GM21515 (cell line): ENCODE measurements around the gene MTG1.

Source experiments
- ATAC-seq: cut with Tn5 transposase; IDR thresholded peaks from one replicate; pipeline ENCODE4 v1.9.1; 2021; ENCODE audit not compliant: unreplicated experiment

MTG1 gene

GRCh38 chr10:133446979-133447378, 53.0 kb downstream of the MTG1 start:
- ATAC-seq, result no peak

- no peak for ATAC-seq
Observed at GRCh38 chr10:133448120-133448519, 54.2 kb downstream of the MTG1 start.

- ATAC-seq, result no peak
Observed at GRCh38 chr10:133451346-133451745, 57.4 kb downstream of the MTG1 start.

DNA sequence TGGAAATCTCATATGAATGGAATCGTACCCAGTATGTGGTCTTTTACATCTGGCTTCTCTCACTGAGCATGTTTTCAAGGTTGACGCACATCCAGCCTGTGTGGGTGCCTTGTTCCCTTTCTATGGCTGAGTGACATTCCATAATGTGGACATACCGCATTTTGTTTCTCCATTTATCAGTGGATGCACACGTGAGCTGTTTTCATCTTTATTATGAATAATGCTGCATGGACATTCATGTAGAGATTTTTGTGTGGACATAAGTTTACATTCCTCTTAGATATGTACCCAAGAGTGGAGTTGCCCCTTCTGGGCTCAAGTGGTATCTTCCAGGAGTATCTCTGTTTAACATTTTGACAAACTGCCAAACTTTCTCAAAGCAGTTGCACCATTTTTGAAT, 58.5 kb downstream of the MTG1 start:
- no peak for ATAC-seq

DNA sequence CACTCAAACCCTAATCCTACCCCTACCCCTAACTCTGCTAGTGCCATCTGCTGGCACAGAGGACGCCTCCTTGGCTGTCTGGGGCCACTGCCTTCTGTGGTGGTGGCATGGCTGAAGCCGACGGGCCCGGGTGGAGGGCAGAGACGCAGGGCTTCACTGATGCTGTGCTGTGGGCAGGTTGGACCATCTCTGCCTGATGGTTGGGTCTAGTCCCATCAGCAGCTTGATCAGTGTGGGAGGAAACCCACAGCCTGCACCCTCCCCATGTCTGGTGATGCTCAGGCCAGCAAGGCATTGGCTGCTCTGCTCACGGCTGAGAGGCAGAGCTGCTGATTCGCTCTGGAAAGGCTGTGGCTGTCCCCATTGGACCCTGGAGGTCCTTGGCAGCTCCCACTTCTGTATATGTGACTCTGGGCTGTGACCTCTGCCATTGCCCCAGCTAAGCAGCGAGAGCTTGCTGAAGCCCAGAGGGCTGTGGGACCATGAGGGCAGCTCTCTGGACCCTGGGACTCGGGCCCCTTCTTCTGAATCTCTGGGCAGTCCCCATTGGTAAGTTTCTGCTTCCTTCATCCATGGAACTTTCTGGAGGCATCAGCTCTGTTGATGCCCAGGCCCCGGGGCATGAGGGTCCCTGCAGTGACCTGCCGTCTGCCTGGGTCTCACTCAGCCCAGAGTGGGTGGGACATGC, 59.7 kb downstream of the MTG1 start, which contains the start of gene SCART1:
TSS of gene SCART1 (plus strand) at position 430 of the 688 bp plus-strand sequence. CDS start at position 483, 53 bp downstream.
- no peak for ATAC-seq

GRCh38 chr10:133454204-133454893, 60.4 kb downstream of the MTG1 start:
- ATAC-seq, result no peak

DNA sequence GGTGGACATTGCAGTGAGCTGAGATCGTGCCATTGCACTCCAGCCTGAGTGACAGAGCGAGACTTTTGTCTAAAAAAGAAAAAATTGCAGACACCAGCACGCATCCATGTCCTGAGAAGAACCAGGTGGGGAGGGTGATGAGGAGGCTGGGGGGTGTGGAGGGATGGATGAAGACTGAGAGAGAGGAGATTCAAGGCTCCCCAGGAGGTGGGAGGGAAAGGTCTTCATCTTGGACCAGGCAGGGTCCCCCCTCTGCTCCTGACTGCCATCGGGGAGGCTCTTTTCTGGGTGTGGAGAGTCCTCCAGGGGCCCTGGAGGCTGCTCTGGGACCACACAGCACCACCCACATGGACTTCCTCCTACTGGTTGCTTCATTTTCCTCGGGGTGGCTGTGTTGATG, 61.2 kb downstream of the MTG1 start:
- ATAC-seq, result no peak

- no peak for ATAC-seq
Observed at GRCh38 chr10:133455611-133456031, 61.7 kb downstream of the MTG1 start.

- no peak for ATAC-seq
Observed at GRCh38 chr10:133456041-133456951, 62.3 kb downstream of the MTG1 start.

GRCh38 chr10:133457100-133457841, 63.3 kb downstream of the MTG1 start:
- ATAC-seq, result no peak

GRCh38 chr10:133458021-133458709, 64.2 kb downstream of the MTG1 start:
- no peak for ATAC-seq

DNA sequence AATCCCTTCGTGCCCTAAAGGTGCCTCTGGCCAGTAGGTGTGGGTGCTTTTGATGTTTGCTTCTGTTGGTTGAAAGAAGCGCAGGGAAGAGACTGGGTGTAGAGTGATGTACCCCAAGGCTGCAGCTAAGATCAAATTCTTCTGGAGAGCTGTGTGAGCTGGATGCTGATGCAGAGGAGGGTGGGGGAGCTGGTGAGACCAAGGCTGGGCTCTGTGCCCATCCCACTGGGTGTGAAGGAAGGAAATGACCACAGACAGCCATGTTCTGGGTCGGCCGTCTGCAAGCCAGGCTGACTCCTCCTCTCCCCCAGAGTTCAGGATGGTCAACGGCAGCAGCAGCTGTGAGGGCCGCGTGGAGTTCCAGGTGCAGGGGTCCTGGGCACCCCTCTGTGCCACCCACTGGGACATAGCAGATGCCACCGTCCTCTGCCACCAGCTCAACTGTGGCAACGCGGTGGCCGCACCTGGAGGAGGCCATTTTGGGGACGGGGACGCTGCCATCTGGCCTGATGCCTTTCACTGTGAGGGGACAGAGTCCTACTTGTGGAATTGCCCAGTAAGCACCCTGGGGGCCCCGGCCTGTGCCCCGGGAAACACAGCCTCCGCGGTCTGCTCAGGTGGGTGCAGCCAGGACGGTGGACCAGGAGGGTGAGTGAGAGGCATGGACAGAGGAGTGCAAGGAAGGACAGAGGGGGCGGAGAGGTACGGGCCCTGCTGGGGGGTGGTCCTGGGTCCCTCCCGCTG, 64.9 kb downstream of the MTG1 start:
- no peak for ATAC-seq

- no peak for ATAC-seq
Observed at GRCh38 chr10:133459454-133460207, 65.7 kb downstream of the MTG1 start.

DNA sequence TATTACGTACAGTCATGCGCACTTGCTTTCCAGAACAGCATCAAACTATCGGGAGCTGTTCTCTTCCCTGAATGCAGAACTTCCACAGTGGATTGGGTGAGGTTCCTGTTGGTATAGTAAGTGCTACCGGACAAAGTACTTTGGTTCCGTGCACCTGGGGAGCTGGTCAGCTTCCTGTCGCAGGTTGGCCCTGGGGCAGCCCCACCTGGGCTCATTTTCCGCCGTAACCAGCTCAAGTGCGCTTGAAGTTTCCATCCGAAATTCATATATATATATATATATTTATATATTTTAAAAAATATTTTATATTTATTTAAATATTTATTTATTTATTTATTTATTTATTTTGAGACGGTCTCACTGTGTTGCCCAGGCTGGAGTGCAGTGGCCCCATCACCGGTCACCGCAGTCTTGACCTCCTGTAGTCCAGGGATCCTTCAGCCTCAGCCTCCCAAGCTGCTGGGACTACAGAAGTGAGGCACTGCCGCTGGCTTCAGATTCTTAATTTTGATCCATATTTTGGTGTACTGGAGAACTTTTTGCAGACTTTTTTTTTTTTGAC, 66.3 kb downstream of the MTG1 start:
- no peak for ATAC-seq

GRCh38 chr10:133461027-133461426, 67.1 kb downstream of the MTG1 start:
- ATAC-seq, result no peak

DNA sequence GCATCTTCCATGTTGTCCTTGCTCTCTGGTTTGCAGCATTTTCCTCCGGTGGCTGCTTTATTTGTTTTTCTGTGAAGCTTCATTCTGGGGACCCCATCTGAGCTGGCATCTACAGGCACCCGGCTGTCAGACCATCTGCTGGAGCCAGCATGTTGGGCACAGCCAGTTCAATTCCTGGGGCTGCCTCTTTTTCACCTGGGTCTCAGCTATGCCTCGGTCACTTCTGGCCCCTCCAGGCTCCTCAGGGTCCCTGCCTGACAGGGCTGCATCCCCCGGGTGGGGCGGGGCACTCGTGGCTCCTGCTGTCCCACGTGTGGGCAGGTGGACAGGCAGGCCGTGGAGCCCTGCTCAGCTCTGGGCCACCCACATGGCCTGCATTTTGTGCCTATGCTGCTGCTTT, 67.9 kb downstream of the MTG1 start:
- no peak for ATAC-seq

DNA sequence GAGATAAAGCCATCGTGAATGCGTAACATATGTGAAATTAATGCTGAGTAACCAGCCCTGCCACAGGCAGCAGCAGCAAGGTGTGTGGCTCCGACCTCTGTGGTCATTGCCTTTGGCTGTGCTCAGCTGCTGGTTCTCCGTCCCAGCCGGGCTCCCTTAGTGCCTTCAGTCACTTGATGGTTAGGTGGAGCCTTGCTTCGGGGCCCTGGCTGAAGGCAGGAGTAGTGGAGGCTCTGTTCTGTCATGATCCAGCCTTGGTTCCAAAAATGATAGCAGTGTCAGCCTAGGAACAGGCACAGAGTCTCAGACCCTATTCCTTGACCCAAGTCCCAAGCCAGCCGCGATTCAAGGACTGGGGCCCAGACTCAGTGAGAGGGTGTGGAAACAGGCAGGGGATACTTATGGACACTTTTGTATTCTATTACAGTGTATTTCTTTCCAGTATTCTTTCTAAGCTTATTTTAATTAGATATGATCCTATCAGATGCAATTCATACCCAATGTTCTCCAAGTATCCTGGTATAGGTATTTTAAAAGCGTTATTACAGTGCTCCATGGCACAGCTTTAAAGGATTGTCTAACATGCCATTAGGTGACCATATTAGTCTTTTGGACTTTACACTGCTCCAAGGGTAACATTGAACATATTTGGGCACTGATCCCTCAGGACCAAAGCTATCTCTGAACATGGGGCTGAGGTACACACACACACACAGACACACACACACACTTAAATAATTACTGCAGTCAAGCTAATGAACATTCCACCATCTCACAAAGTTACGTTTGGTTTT, 68.8 kb downstream of the MTG1 start:
- no peak for ATAC-seq

DNA sequence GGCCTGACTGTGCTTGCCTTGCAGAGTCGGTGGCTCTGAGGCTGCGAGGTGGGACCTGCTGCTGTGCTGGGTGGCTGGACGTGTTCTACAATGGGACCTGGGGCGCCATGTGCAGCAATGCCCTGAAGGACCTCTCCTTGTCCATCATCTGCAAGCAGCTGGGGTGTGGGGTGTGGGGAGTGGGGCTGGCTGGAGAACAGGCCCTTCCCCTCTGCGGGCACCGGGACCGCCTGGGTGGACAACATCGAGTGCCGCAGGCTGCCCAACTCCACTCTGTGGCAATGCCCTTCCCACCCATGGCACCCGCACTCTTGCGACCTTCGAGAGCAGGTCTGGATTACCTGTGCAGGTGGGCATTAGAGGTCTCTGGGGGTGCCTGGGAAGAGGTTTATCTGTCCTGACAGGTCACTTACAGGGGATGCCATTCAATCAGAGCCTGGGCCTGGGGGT, 70.7 kb downstream of the MTG1 start:
- ATAC-seq, result no peak
